BE2C (cell line): ENCODE measurements around the gene LGI2.

Source experiments
- DNase-seq: peaks from one replicate; pipeline ENCODE4 v3.0.0-alpha.2; 2020
- H3K27me3 ChIP-seq: fragments of 250-450 bp; sonication (Bioruptor Pico); 2 replicates; pipeline ENCODE4 v1.5.1; 2020; ENCODE audit warnings: mild to moderate bottlenecking
- H3K36me3 ChIP-seq: fragments of 250-450 bp; sonication (Bioruptor Pico); 2 replicates; pipeline ENCODE4 v1.5.1; 2020; ENCODE audit warnings: mild to moderate bottlenecking
- H3K4me1 ChIP-seq: fragments of 250-450 bp; sonication (Bioruptor Pico); 2 replicates; pipeline ENCODE4 v1.5.1; 2020
- H3K4me3 ChIP-seq: 2 replicates; pipeline ENCODE4 v1.5.1; 2011; ENCODE audit warnings: low read depth, low read length
- H3K9me3 ChIP-seq: fragments of 250-450 bp; sonication (Bioruptor Pico); 2 replicates; pipeline ENCODE4 v1.5.1; 2020
- TF ChIP-seq, protein P1 (sequence below): IDR thresholded peaks from 2 replicates; pipeline ENCODE4 v1.5.1; 2012; ENCODE audit warnings: mild to moderate bottlenecking, low read depth, low read length

Gene LGI2

DNA sequence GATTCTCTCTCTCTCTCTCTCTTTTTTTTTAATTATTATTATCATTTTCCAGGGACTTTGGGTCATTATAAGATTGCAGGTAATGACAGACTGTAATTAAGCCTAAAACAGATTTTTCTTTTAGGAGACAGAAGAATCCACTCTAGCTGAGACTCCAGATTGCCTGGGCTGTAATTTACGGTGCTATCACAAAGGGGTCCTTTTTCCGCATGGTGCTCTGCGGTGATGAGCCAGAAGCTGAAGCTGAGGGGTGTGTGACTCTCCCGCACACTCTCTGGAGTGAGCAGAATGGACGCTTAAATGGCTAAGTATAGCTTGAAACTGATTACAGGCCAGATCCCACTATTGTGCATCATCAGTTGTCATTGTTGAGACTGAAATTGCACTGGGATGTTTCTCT is 50.0 kb downstream of the LGI2 start:
- no peaks in the 10 kb centered on the region for H3K4me1 ChIP-seq
- DNase-seq = no peak
- TF ChIP-seq, protein P1, sequence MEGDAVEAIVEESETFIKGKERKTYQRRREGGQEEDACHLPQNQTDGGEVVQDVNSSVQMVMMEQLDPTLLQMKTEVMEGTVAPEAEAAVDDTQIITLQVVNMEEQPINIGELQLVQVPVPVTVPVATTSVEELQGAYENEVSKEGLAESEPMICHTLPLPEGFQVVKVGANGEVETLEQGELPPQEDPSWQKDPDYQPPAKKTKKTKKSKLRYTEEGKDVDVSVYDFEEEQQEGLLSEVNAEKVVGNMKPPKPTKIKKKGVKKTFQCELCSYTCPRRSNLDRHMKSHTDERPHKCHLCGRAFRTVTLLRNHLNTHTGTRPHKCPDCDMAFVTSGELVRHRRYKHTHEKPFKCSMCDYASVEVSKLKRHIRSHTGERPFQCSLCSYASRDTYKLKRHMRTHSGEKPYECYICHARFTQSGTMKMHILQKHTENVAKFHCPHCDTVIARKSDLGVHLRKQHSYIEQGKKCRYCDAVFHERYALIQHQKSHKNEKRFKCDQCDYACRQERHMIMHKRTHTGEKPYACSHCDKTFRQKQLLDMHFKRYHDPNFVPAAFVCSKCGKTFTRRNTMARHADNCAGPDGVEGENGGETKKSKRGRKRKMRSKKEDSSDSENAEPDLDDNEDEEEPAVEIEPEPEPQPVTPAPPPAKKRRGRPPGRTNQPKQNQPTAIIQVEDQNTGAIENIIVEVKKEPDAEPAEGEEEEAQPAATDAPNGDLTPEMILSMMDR = no peak
- no peaks in the 10 kb centered on the region for H3K36me3 ChIP-seq
- no peaks in the 10 kb centered on the region for H3K27me3 ChIP-seq
- H3K9me3 ChIP-seq = no peaks in the 10 kb centered on the region
- no peak overlapping the region for H3K4me3 ChIP-seq

DNA sequence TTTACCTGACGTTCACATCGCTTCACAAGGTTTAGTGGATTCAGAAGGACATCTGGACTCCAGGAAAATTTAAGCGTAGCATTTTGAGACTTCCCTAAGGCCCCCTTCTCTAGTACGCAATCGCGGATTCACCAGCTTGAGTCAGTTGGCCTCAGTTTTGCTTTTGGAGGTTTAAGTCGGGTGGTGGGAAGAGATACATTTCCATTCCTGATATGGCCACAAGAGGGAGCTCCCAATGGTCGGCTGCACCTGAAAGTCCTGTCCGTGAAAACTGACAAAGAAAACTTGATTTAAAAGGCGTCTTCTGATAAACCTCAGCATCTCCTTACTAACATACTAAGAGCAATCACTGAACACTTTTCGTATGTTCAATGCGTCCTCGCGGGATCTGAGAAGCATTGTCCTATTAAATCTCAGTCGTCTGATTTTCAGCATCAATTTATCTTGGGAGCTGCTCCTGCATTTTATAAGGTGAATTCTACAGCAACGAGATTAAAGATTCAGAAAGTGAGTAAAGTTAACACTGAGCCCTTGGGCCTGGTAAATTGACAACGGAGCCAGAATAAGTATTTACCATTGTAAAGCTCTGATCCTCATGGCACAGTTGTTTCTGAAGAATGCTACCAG is 50.6 kb downstream of the LGI2 start:
- peak; percentile 51 for DNase-seq
- Histone ChIP-seq H3K9me3 (no peaks in the 10 kb centered on the region), H3K4me3 (no peak overlapping the region), H3K27me3 (no peaks in the 10 kb centered on the region), H3K36me3 (no peaks in the 10 kb centered on the region), H3K4me1 (no peaks in the 10 kb centered on the region)
- TF ChIP-seq, protein P1 = peak; percentile 91

DNA sequence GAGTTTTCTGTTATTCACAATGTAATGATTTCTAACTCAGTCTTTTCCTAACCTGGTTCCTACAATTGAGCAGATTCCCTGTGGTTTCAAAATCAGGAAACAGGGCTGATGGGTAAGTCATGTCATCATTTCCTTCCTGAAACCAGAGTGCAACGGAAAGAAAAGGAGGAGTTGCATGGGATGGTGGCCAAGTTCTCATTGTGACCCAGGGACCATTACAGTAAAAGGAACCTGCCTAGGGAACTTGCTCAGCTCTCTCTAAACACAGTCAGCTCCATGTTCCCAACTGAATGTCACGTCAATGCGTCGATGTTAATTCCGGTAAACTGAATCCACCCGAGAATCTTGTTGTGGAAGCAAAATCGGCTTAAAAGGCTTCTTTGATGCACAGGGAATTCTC is 51.2 kb downstream of the LGI2 start:
- no peak for DNase-seq
- no peaks in the 10 kb centered on the region for H3K36me3 ChIP-seq
- no peak overlapping the region for H3K4me3 ChIP-seq
- H3K27me3 ChIP-seq = no peaks in the 10 kb centered on the region
- no peaks in the 10 kb centered on the region for H3K9me3 ChIP-seq
- H3K4me1 ChIP-seq = no peaks in the 10 kb centered on the region
- TF ChIP-seq, protein P1 = no peak

DNA sequence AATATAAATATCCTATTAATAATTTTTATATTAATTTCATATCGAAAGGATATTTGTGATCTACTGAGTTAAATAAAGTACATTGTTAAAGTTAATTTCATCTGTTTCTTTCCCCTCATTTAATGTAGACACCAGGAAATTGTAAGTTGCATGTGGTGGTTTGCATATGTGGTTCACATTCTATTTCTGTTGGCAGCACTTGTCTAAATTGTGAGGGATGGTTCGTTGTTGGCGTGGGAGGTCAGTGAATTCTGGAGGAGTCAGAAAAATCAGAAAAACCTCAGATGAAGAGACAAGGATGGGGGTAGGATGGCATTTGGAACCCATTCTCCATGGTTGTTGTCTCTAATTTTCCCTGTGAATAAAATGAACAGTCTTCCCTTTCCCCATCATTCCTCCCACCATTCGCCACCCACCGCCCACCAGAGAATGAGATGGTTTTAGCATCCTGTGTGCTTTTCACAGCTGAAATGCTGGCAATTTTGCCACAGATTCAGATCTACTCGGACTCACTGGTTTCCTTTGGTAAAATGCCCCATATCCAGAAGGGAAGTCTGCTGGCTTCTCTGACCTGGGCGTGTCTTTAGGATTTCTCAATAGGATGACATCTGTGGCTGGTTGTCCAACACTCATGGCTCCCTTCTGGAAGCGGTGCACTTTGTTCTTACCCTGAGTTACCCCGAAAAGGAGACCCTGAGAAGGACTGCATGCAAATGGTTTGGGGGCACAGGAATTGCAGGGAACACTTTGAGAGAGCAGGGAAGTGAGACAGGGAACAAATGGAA is 52.3 kb downstream of the LGI2 start:
- Histone ChIP-seq H3K4me3 (no peak overlapping the region), H3K9me3 (no peaks in the 10 kb centered on the region), H3K27me3 (no peaks in the 10 kb centered on the region), H3K36me3 (no peaks in the 10 kb centered on the region), H3K4me1 (no peaks in the 10 kb centered on the region)
- TF ChIP-seq, protein P1 = no peak
- no peak for DNase-seq

DNA sequence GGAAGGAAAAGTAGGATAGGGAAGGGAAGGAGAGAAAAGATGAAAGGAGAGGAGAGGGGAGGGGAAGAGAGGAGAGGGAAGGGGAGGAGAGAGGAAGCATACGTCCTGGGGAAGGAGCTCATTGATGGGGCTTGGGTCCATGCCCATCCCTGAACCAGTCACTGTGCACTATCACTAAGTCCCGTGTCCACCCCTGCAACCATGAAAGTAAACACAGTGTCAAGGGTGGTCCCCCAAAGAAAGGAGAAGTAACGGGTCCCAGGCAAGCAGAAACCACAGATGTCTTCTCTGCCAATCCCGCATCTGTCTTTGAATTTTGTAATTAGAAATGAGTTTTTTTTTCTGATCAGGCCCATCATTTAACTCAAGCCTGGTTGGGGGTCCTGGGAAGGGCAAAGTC is 55.2 kb downstream of the LGI2 start:
- Histone ChIP-seq H3K36me3 (no peaks in the 10 kb centered on the region), H3K27me3 (no peaks in the 10 kb centered on the region), H3K4me3 (no peak overlapping the region), H3K4me1 (no peaks in the 10 kb centered on the region), H3K9me3 (no peaks in the 10 kb centered on the region)
- DNase-seq = no peak
- TF ChIP-seq, protein P1 = no peak
